HG03175 (cell line): ENCODE data around the gene CNTN4.
"Not testable (repeated sequence)": the region's sequence is repeated elsewhere in the genome, so short reads cannot be mapped to it uniquely, and the experiment has no call there.

Experiments used
- ATAC-seq: cut with Tn5 transposase; IDR thresholded peaks from one replicate; pipeline ENCODE4 v1.9.1; 2021; ENCODE audit warnings: mild to moderate bottlenecking, moderate library complexity; ENCODE audit not compliant: unreplicated experiment

The CNTN4 gene

GRCh38 chr3:2945121-2945520, 846.5 kb downstream of the CNTN4 start:
- peak; percentile 3 for ATAC-seq

GRCh38 chr3:2947536-2947935, 848.9 kb downstream of the CNTN4 start:
- no peak for ATAC-seq

- ATAC-seq, result no peak
These were observed 850.2 kb downstream of the CNTN4 start for GRCh38 chr3:2948882-2949281.

GRCh38 chr3:2950159-2950558, 851.5 kb downstream of the CNTN4 start:
- no peak for ATAC-seq

GRCh38 chr3:2957115-2957514, 858.4 kb downstream of the CNTN4 start:
- no peak for ATAC-seq

GRCh38 chr3:2958551-2958950, 859.9 kb downstream of the CNTN4 start:
- ATAC-seq, result no peak

GRCh38 chr3:2961576-2961975, 862.9 kb downstream of the CNTN4 start:
- ATAC-seq, result no peak

- ATAC-seq, result no peak
These were observed 869.2 kb downstream of the CNTN4 start for GRCh38 chr3:2967871-2968270.

GRCh38 chr3:2968475-2968874, 869.8 kb downstream of the CNTN4 start:
- no peak for ATAC-seq

- no peak for ATAC-seq
These were observed 877.5 kb downstream of the CNTN4 start for GRCh38 chr3:2976212-2976611.

GRCh38 chr3:2976796-2977195, 878.1 kb downstream of the CNTN4 start:
- no peak for ATAC-seq

- no peak for ATAC-seq
These were observed 880.5 kb downstream of the CNTN4 start for GRCh38 chr3:2978977-2979732.

GRCh38 chr3:2984005-2984830, 885.6 kb downstream of the CNTN4 start:
- no peak for ATAC-seq

- ATAC-seq, result no peak
These were observed 886.2 kb downstream of the CNTN4 start for GRCh38 chr3:2984831-2985220.

- ATAC-seq, result no peak
These were observed 886.8 kb downstream of the CNTN4 start for GRCh38 chr3:2985479-2985878.

GRCh38 chr3:2992534-2992933, 893.9 kb downstream of the CNTN4 start:
- ATAC-seq, result no peak

- not testable (repeated sequence) for ATAC-seq
These were observed 894.5 kb downstream of the CNTN4 start for GRCh38 chr3:2993130-2993529.

GRCh38 chr3:2993736-2994135, 895.1 kb downstream of the CNTN4 start:
- no peak for ATAC-seq

- no peak for ATAC-seq
These were observed 896.5 kb downstream of the CNTN4 start for GRCh38 chr3:2995195-2995594.

GRCh38 chr3:3005146-3005744, 906.6 kb downstream of the CNTN4 start:
- no peak for ATAC-seq

GRCh38 chr3:3013317-3014052, 914.8 kb downstream of the CNTN4 start:
- ATAC-seq, result no peak
